AG04449 (cell line): ENCODE results near the gene CNTNAP2.

Experiments used
- CTCF ChIA-PET: fragments of 350-600 bp; formaldehyde crosslinking; extraction: SDS; loops from one replicate; lab custom pipeline; 2021; ENCODE audit warnings: antibody characterized with exemption; lab: Yijun Ruan, JAX
- POLR2A ChIA-PET: fragments of 400-600, 350-600 bp; formaldehyde crosslinking; extraction: SDS; loops from one replicate; lab custom pipeline; 2020; ENCODE audit warnings: antibody characterized with exemption, inconsistent platforms; lab: Yijun Ruan, JAX
- DNase-seq: peaks from one replicate; pipeline ENCODE4 v3.0.0-alpha.2; 2010; ENCODE audit warnings: low read depth, low spot score
- H3K4me3 ChIP-seq: 2 replicates; pipeline ENCODE4 v1.5.1; 2011; ENCODE audit warnings: low read depth, mild to moderate bottlenecking, control low read depth, low read length
- TF ChIP-seq, protein P1 (sequence below): IDR thresholded peaks from one replicate; pipeline ENCODE4 v1.5.1; 2011; ENCODE audit warnings: mild to moderate bottlenecking, moderate library complexity, low read length, control low read depth, inconsistent platforms; ENCODE audit not compliant: insufficient read depth; ENCODE audit errors: missing control alignments

CNTNAP2 gene

DNA sequence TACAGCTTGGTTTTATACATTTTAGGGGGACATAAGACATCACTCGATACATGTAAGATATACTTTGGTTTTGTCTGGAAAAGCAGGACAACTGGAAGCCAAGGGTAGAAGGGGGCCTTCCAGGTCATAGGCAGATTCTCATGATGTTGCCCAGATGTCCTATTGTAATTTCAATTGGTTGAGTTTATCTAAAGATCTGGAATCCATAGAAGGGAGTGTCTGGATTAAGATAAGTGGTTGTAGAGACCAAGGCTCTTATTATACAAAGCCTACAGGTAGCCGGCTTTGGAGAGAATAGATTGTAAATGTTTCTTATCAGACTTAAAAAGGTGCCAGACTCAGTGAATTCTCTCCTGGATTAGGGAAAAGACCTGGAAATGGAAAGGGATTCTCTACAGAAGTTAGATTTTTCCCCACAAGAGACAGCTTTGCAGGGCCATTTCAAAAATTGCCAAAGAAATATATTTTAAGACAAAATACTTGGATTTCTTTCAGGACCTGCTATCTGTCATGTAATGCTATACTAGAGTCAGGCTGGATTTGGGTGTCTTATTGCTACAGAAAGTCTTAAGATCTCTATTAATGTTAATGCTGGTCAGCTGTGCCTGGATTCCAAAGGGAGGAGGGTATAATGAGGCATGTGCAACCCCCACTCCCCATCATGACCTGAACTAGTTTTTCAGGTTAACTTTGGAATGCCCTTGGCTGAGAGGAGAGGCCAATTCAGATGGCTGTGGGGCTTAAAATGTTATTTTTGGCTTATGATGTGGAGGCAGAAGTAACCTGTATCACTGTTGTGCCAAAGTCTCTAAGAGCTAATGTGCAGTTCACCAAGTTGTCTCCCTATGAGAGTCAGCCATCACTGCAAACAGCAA, 1962.8 kb downstream of the CNTNAP2 start:
- DNase-seq, result no peak
- no peak overlapping the region for H3K4me3 ChIP-seq
- CTCF ChIA-PET, result no interaction called here
- POLR2A ChIA-PET, result no interaction called here
- TF ChIP-seq, protein P1, sequence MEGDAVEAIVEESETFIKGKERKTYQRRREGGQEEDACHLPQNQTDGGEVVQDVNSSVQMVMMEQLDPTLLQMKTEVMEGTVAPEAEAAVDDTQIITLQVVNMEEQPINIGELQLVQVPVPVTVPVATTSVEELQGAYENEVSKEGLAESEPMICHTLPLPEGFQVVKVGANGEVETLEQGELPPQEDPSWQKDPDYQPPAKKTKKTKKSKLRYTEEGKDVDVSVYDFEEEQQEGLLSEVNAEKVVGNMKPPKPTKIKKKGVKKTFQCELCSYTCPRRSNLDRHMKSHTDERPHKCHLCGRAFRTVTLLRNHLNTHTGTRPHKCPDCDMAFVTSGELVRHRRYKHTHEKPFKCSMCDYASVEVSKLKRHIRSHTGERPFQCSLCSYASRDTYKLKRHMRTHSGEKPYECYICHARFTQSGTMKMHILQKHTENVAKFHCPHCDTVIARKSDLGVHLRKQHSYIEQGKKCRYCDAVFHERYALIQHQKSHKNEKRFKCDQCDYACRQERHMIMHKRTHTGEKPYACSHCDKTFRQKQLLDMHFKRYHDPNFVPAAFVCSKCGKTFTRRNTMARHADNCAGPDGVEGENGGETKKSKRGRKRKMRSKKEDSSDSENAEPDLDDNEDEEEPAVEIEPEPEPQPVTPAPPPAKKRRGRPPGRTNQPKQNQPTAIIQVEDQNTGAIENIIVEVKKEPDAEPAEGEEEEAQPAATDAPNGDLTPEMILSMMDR, result no peak

DNA sequence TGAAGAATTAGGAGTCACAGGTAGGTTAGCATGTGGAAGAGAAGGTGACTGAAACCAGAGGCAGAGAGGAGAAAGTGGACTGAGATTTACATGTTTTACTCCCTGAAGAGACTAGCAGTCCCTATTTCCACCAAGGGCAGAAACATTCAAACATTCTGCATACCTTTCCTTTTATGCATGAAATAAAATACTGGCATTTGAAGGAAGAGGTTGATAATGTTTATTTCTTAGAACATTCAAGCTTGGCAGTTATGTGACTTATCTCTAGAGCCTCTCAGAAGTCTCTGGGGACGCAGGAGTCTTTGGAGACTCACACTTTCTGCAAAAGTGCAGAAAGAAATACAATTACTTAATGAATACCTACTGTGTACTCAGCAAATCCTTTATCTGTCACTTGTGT, 1966.8 kb downstream of the CNTNAP2 start:
- TF ChIP-seq, protein P1, result no peak
- DNase-seq, result no peak
- ChIA-PET CTCF (no interaction called here), POLR2A (no interaction called here)
- no peak overlapping the region for H3K4me3 ChIP-seq

GRCh38 chr7:148084138-148084537, 1967.5 kb downstream of the CNTNAP2 start:
- TF ChIP-seq, protein P1, result peak; percentile 55
- H3K4me3 ChIP-seq, result no peak overlapping the region
- ChIA-PET POLR2A (no interaction called here), CTCF (interaction anchor here (1.5 kb wide), 1 partner anchor 653 kb away, joined by 14 read pairs; no protein-coding TSS in a partner anchor)
- peak; percentile 14 for DNase-seq

GRCh38 chr7:148091882-148092281, 1975.3 kb downstream of the CNTNAP2 start:
- CTCF ChIA-PET, result no interaction called here

GRCh38 chr7:148093375-148094166, 1977.0 kb downstream of the CNTNAP2 start:
- H3K4me3 ChIP-seq, result no peak overlapping the region
- POLR2A ChIA-PET, result no interaction called here
- CTCF ChIA-PET, result no interaction called here
- TF ChIP-seq, protein P1, result no peak
- no peak for DNase-seq

More at GRCh38 chr7:148091882-148092281, 1975.3 kb downstream of the CNTNAP2 start:
- TF ChIP-seq, protein P1, result no peak
- H3K4me3 ChIP-seq, result no peak overlapping the region
- POLR2A ChIA-PET, result no interaction called here
- DNase-seq, result no peak

DNA sequence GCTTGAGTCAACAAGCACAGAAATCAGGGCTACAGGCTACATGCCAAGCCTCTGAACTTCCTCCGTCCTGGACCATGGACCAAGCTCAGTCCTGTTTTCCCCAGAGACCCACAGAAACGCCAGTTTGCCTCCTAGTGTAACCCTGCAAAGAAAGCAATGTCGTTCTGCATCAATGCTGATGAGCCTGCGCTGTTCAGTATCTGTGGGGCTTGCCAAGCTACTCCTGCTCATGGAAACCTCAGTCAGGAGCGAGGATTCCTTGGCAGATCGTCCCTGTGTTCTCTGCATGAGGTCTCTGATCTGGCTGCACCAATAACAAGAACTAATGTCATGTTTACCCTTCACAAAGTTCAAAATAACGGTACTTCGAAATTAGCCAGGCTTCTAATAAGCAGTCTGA, 1978.5 kb downstream of the CNTNAP2 start:
- TF ChIP-seq, protein P1, result no peak
- no peak overlapping the region for H3K4me3 ChIP-seq
- CTCF ChIA-PET, result no interaction called here
- no peak for DNase-seq
- POLR2A ChIA-PET, result no interaction called here
